COR-L47 (cell line): ENCODE results near the gene GALR3.

Experiments used
- DNase-seq: peaks from one replicate; lab custom pipeline; 2025; lab: John Stamatoyannopoulos, UW

Gene GALR3

GRCh38 chr22:37865510-37865909 lies 42.3 kb downstream of the GALR3 start:
- no peak for DNase-seq

- DNase-seq, result no peak
Observed at GRCh38 chr22:37870273-37870672, 47.1 kb downstream of the GALR3 start.
